NB4 (cell line): ENCODE measurements around the gene MKLN1.

ENCODE experiments used
- MYC ChIP-seq: IDR thresholded peaks from 2 replicates; pipeline ENCODE4 v1.6.1; 2011; ENCODE audit warnings: low read depth, low read length
- POLR2A ChIP-seq: IDR thresholded peaks from 2 replicates; pipeline ENCODE4 v1.6.1; 2011; ENCODE audit warnings: mild to moderate bottlenecking; ENCODE audit not compliant: insufficient read length; ENCODE audit errors: extremely low read depth
- TF ChIP-seq, protein P1 (sequence below): IDR thresholded peaks from one replicate; pipeline ENCODE4 v1.5.1; 2012; ENCODE audit warnings: low read depth, low read length
- TF ChIP-seq, protein P2 (sequence below): IDR thresholded peaks from 2 replicates; pipeline ENCODE4 v1.6.1; 2011; ENCODE audit warnings: low read depth, low read length

DNA sequence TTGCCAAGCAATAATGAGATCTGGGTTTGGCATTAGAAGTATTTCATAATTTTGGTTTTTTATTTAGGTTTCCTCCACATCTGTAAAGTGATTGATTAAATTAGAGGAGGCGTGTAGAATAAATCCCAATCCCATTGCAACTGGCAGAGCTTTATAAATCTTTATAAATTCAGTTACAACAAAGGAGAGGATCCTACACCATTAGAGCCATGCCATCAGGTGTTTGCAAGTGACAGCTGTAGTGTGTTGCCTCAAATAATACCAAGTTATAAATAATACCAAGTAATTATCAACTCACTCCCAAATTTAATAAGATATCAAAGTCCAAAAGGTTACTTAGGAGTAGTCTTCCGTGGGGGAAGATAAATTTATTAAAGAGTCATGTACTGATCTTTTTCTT, 166.5 kb downstream of the MKLN1 start:
- TF ChIP-seq, protein P1, sequence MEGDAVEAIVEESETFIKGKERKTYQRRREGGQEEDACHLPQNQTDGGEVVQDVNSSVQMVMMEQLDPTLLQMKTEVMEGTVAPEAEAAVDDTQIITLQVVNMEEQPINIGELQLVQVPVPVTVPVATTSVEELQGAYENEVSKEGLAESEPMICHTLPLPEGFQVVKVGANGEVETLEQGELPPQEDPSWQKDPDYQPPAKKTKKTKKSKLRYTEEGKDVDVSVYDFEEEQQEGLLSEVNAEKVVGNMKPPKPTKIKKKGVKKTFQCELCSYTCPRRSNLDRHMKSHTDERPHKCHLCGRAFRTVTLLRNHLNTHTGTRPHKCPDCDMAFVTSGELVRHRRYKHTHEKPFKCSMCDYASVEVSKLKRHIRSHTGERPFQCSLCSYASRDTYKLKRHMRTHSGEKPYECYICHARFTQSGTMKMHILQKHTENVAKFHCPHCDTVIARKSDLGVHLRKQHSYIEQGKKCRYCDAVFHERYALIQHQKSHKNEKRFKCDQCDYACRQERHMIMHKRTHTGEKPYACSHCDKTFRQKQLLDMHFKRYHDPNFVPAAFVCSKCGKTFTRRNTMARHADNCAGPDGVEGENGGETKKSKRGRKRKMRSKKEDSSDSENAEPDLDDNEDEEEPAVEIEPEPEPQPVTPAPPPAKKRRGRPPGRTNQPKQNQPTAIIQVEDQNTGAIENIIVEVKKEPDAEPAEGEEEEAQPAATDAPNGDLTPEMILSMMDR, result no peak
- TF ChIP-seq POLR2A (no peak), MYC (no peak)
- TF ChIP-seq, protein P2, sequence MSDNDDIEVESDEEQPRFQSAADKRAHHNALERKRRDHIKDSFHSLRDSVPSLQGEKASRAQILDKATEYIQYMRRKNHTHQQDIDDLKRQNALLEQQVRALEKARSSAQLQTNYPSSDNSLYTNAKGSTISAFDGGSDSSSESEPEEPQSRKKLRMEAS, result no peak
